Measurements from ENCODE around the gene GTF3C2. TPM values are rescaled to one million over a fixed set of nuclear protein-coding genes. Genes with fewer than 3 reads are reported as not detected.
"Not testable (repeated sequence)": the region's sequence is repeated elsewhere in the genome, so short reads cannot be mapped to it uniquely, and the experiment has no call there.

The GTF3C2 gene
- total RNA-seq, 1 experiment from 2014 or later: 109 TPM

GRCh38 chr2:27303093-27304025 lies 53.2 kb downstream of the GTF3C2 start:
- H3K23me2 ChIP-seq (ENCODE audit: insufficient read length, low read depth, low read length, poor library complexity, severe bottlenecking): peaks cover 9% of the 10 kb centered on the region
- H3K9ac ChIP-seq (ENCODE audit: extremely low read depth, insufficient read length, low read length): no peak overlapping the region
- H3K27me3 Mint-ChIP-seq (ENCODE audit: low read depth): peaks cover 38% of the 10 kb centered on the region
- H3K27me3 ChIP-seq (ENCODE audit: insufficient read depth, low read length): peaks cover 18% of the 10 kb centered on the region
- H2BK20ac ChIP-seq (ENCODE audit: low read depth, low read length, poor library complexity, severe bottlenecking): no peak overlapping the region
- H3K79me2 ChIP-seq (ENCODE audit: insufficient read depth, low read length): no peaks in the 10 kb centered on the region
- no peak overlapping the region for H3K27ac Mint-ChIP-seq
- H3K27ac ChIP-seq (ENCODE audit: insufficient read length, low read depth, low read length): no peak overlapping the region
- H4K8ac ChIP-seq (replicated peaks; ENCODE audit: insufficient read length, low read depth, low read length): no peak overlapping the region
- no CpG with 5 or more reads among the region's 25 CpGs for WGBS (ENCODE audit: extremely low coverage, insufficient read length, low lambda C conversion rate)
- H3K9me3 ChIP-seq (ENCODE audit: control insufficient read depth, low read depth, low read length): no peaks in the 10 kb centered on the region
- no peak overlapping the region for H2AFZ ChIP-seq (ENCODE audit: low read length)
- H2BK120ac ChIP-seq (ENCODE audit: low read depth, low read length, poor library complexity, severe bottlenecking): no peak overlapping the region
- H4K5ac ChIP-seq (ENCODE audit: insufficient read length, low read depth, low read length): no peak overlapping the region
- peak; percentile 95 for TF ChIP-seq CTCF (conservative IDR thresholded peaks at IDR 0.05)
- H3K4me3 Mint-ChIP-seq: peak overlapping the region in 1 of 2 experiments; percentile 34; a peak in 2 of 5 replicates
- no peak overlapping the region for H4K91ac ChIP-seq (ENCODE audit: insufficient read length, low read depth, low read length)
- H3K14ac ChIP-seq (ENCODE audit: insufficient read depth, low read length): no peak overlapping the region
- H3K4me1 ChIP-seq (ENCODE audit: insufficient read depth, low read length): no peaks in the 10 kb centered on the region
- H2BK15ac ChIP-seq (ENCODE audit: low read depth, low read length): no peak overlapping the region
- no peaks in the 10 kb centered on the region for H3K79me1 ChIP-seq (ENCODE audit: insufficient read depth, low read depth, low read length, poor library complexity, severe bottlenecking)
- no peak overlapping the region for H3K4me2 ChIP-seq (ENCODE audit: insufficient read depth, insufficient read length, low read length)
- peaks cover 0 to 4% (median 0%) of the 10 kb centered on the region in 3 experiments; a peak in 2 of 7 replicates for H3K36me3 Mint-ChIP-seq (ENCODE audit: insufficient read depth in 1 of 3, low read depth in 3 of 3)
- no peaks in the 10 kb centered on the region for H4K20me1 ChIP-seq (ENCODE audit: control insufficient read depth, insufficient read depth, insufficient read length)
- peaks cover 2 to 9% of the 10 kb centered on the region in 2 experiments; a peak in 2 of 4 replicates for H3K4me1 Mint-ChIP-seq
- no peak for DNase-seq
- no peak overlapping the region for H3K56ac ChIP-seq (ENCODE audit: insufficient read length, low read depth, low read length)
- no peak overlapping the region for H3K4ac ChIP-seq (ENCODE audit: low read depth, low read length)
- H2BK5ac ChIP-seq (ENCODE audit: insufficient read length, low read length): no peak overlapping the region
- H3K23ac ChIP-seq (ENCODE audit: insufficient read length, low read depth, low read length): no peak overlapping the region
- H2AK5ac ChIP-seq (ENCODE audit: insufficient read length, low read length): no peak overlapping the region
- H3K9me3 Mint-ChIP-seq: no peaks in the 10 kb centered on the region
- H2BK12ac ChIP-seq (ENCODE audit: insufficient read length, low read depth, low read length): no peak overlapping the region
- no peak overlapping the region for H3K18ac ChIP-seq (ENCODE audit: insufficient read length, low read depth, low read length)
- H3T11ph ChIP-seq (ENCODE audit: low read length): no peak overlapping the region

- not testable (repeated sequence) for H3K79me2 ChIP-seq (ENCODE audit: insufficient read depth, low read length); H2BK15ac ChIP-seq (ENCODE audit: low read depth, low read length); H4K5ac ChIP-seq (ENCODE audit: insufficient read length, low read depth, low read length); H3K9me3 ChIP-seq (ENCODE audit: control insufficient read depth, low read depth, low read length); H3K4me3 Mint-ChIP-seq; H3K18ac ChIP-seq (ENCODE audit: insufficient read length, low read depth, low read length); H4K8ac ChIP-seq (replicated peaks; ENCODE audit: insufficient read length, low read depth, low read length); H3K27me3 ChIP-seq (ENCODE audit: insufficient read depth, low read length); H3K36me3 Mint-ChIP-seq (ENCODE audit: insufficient read depth in 1 of 3, low read depth in 3 of 3); H3K4ac ChIP-seq (ENCODE audit: low read depth, low read length); H3K27ac ChIP-seq (ENCODE audit: insufficient read length, low read depth, low read length); H2AK5ac ChIP-seq (ENCODE audit: insufficient read length, low read length); H3T11ph ChIP-seq (ENCODE audit: low read length); H3K4me1 Mint-ChIP-seq; H2AFZ ChIP-seq (ENCODE audit: low read length); DNase-seq; H2BK5ac ChIP-seq (ENCODE audit: insufficient read length, low read length); H3K9ac ChIP-seq (ENCODE audit: extremely low read depth, insufficient read length, low read length); H3K56ac ChIP-seq (ENCODE audit: insufficient read length, low read depth, low read length); H3K23me2 ChIP-seq (ENCODE audit: insufficient read length, low read depth, low read length, poor library complexity, severe bottlenecking); H4K91ac ChIP-seq (ENCODE audit: insufficient read length, low read depth, low read length); H3K4me2 ChIP-seq (ENCODE audit: insufficient read depth, insufficient read length, low read length); H3K27ac Mint-ChIP-seq; H3K4me1 ChIP-seq (ENCODE audit: insufficient read depth, low read length); H2BK20ac ChIP-seq (ENCODE audit: low read depth, low read length, poor library complexity, severe bottlenecking); H3K23ac ChIP-seq (ENCODE audit: insufficient read length, low read depth, low read length); H2BK12ac ChIP-seq (ENCODE audit: insufficient read length, low read depth, low read length); H3K79me1 ChIP-seq (ENCODE audit: insufficient read depth, low read depth, low read length, poor library complexity, severe bottlenecking); H3K9me3 Mint-ChIP-seq; H2BK120ac ChIP-seq (ENCODE audit: low read depth, low read length, poor library complexity, severe bottlenecking); H3K14ac ChIP-seq (ENCODE audit: insufficient read depth, low read length); H4K20me1 ChIP-seq (ENCODE audit: control insufficient read depth, insufficient read depth, insufficient read length)
- no CpG with 5 or more reads among the region's 4 CpGs for WGBS (ENCODE audit: extremely low coverage, insufficient read length, low lambda C conversion rate)
- peaks cover 13% of the 10 kb centered on the region for H3K27me3 Mint-ChIP-seq (ENCODE audit: low read depth)
Observed at GRCh38 chr2:27300606-27301005, 56.0 kb downstream of the GTF3C2 start.
